Stomach smooth muscle (tissue), 2 donors: ENCODE data around the gene NANS.
"Not testable (repeated sequence)": the region's sequence is repeated elsewhere in the genome, so short reads cannot be mapped to it uniquely, and the experiment has no call there.

Source experiments
- H3K27ac ChIP-seq: one replicate; pipeline ENCODE4 v1.7.0; 2013; ENCODE audit warnings: mild to moderate bottlenecking, low read length, inconsistent platforms
- H3K27me3 ChIP-seq, 2 donors: one replicate each; pipeline ENCODE4 v1.7.0; 2013; ENCODE audit warnings: low read length in 2 of 2; ENCODE audit not compliant: insufficient read depth in 2 of 2, control insufficient read depth in 1 of 2
- H3K36me3 ChIP-seq, 2 donors: one replicate each; pipeline ENCODE4 v1.7.0; 2013; ENCODE audit warnings: low read length in 2 of 2; ENCODE audit not compliant: control insufficient read depth in 2 of 2, insufficient read depth in 2 of 2
- H3K4me1 ChIP-seq: one replicate; pipeline ENCODE4 v1.7.0; 2013; ENCODE audit warnings: low read length; ENCODE audit not compliant: control insufficient read depth, insufficient read depth
- H3K4me3 ChIP-seq, 2 donors: one replicate each; pipeline ENCODE4 v1.7.0; 2013; ENCODE audit warnings: low read length in 2 of 2
- H3K9ac ChIP-seq, 2 donors: one replicate each; pipeline ENCODE4 v1.7.0; 2013; ENCODE audit warnings: low read length in 2 of 2, mild to moderate bottlenecking in 1 of 2
- H3K9me3 ChIP-seq, 2 donors: one replicate each; pipeline ENCODE4 v1.7.0; 2013; ENCODE audit warnings: low read length in 2 of 2; ENCODE audit not compliant: control insufficient read depth in 2 of 2
- donor health status: healthy.
- donor health status: Pancreatic carcinoma.

NANS gene

GRCh38 chr9:98087420-98088354 is 31.2 kb downstream of the NANS start:
- H3K4me3 ChIP-seq = peak overlapping the region; percentile 35 to 67
- H3K9ac ChIP-seq = no peak overlapping the region
- peaks cover 4 to 10% of the 10 kb centered on the region in 2 donors for H3K36me3 ChIP-seq
- peaks cover 6% of the 10 kb centered on the region for H3K4me1 ChIP-seq
- H3K27me3 ChIP-seq = peaks cover 0 to 2% of the 10 kb centered on the region in 2 donors
- no peaks in the 10 kb centered on the region for H3K9me3 ChIP-seq
- no peak overlapping the region for H3K27ac ChIP-seq

- not testable (repeated sequence) for H3K9me3 ChIP-seq, H3K27me3 ChIP-seq, H3K36me3 ChIP-seq, H3K4me1 ChIP-seq, H3K4me3 ChIP-seq, H3K27ac ChIP-seq, H3K9ac ChIP-seq
Observed at GRCh38 chr9:98090674-98091073, 34.1 kb downstream of the NANS start.

DNA sequence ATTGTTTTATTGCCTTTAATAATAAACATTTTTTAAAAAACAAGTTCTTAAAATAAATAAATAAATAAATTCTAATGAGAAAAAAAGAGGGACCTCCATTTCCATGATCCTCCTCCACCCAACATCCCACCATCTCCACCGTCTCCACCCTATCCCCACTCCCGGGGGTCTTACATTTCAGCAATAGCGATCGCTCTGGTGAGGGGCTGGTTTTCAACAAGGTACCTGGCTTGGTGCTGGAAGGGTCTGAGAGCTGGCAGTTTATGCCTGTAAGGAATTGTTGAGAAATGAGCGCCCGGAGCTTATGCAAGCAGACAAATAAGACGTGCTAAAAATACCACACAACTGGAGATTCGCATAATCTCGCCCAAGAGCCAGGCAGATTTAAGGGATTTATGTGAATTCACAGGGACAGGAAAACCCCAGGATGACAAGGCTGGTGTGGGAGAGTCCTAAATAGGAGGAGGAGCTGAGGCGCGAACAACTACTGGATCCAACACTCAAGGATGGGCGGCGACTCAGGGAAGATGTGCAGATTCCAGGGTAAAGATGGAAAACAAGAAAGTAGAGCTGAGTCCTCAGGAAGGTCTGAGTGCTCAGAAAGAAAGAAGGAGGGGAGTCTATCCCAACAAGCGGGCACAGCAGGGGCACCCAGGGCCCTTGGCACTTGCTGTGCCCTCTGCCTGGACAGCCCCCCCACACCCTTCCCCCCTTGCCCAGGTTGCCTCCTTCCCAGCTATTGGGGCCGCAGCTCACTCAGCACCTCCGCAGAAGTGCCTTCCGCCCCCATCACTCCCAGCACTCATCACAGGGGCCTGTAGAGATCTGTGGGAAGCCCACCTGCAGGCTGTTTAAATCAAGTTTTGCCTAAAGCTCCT is 35.4 kb downstream of the NANS start:
- Histone ChIP-seq H3K27ac (no peak overlapping the region), H3K9ac (no peak overlapping the region)

GRCh38 chr9:98092613-98092931 is 36.0 kb downstream of the NANS start:
- no peak overlapping the region for H3K4me3 ChIP-seq
- no peaks in the 10 kb centered on the region for H3K9me3 ChIP-seq
- no peak overlapping the region for H3K9ac ChIP-seq
- H3K27me3 ChIP-seq = peaks cover 0 to 3% of the 10 kb centered on the region in 2 donors
- no peak overlapping the region for H3K27ac ChIP-seq
- H3K36me3 ChIP-seq = no peaks in the 10 kb centered on the region
- peaks cover 6% of the 10 kb centered on the region for H3K4me1 ChIP-seq

More for the DNA sequence above, 35.4 kb downstream of the NANS start:
- Histone ChIP-seq H3K27me3 (peaks cover 0 to 3% of the 10 kb centered on the region in 2 donors), H3K4me3 (no peak overlapping the region), H3K9me3 (no peaks in the 10 kb centered on the region), H3K4me1 (peaks cover 6% of the 10 kb centered on the region), H3K36me3 (no peaks in the 10 kb centered on the region)

GRCh38 chr9:98094316-98094715 is 37.8 kb downstream of the NANS start:
- H3K27ac ChIP-seq = no peak overlapping the region
- H3K27me3 ChIP-seq = peaks cover 0 to 3% of the 10 kb centered on the region in 2 donors
- peaks cover 2% of the 10 kb centered on the region for H3K4me1 ChIP-seq
- no peak overlapping the region for H3K9ac ChIP-seq
- no peak overlapping the region for H3K4me3 ChIP-seq
- no peaks in the 10 kb centered on the region for H3K9me3 ChIP-seq
- no peaks in the 10 kb centered on the region for H3K36me3 ChIP-seq

GRCh38 chr9:98094851-98095250 is 38.3 kb downstream of the NANS start:
- no peaks in the 10 kb centered on the region for H3K9me3 ChIP-seq
- no peaks in the 10 kb centered on the region for H3K36me3 ChIP-seq
- H3K27me3 ChIP-seq = peaks cover 0 to 3% of the 10 kb centered on the region in 2 donors
- no peak overlapping the region for H3K27ac ChIP-seq
- no peak overlapping the region for H3K9ac ChIP-seq
- H3K4me1 ChIP-seq = peaks cover 2% of the 10 kb centered on the region
- H3K4me3 ChIP-seq = no peak overlapping the region

- Histone ChIP-seq H3K9me3 (no peaks in the 10 kb centered on the region), H3K36me3 (no peaks in the 10 kb centered on the region), H3K27me3 (peaks cover 0 to 3% of the 10 kb centered on the region in 2 donors), H3K9ac (no peak overlapping the region), H3K27ac (no peak overlapping the region), H3K4me3 (no peak overlapping the region), H3K4me1 (peaks cover 2% of the 10 kb centered on the region)
Observed at GRCh38 chr9:98095401-98095800, 38.9 kb downstream of the NANS start.

GRCh38 chr9:98096091-98096490 is 39.6 kb downstream of the NANS start:
- Histone ChIP-seq H3K4me3 (no peak overlapping the region), H3K27me3 (peaks cover 0 to 3% of the 10 kb centered on the region in 2 donors), H3K4me1 (peaks cover 2% of the 10 kb centered on the region), H3K36me3 (no peaks in the 10 kb centered on the region), H3K9me3 (no peaks in the 10 kb centered on the region), H3K9ac (no peak overlapping the region), H3K27ac (no peak overlapping the region)

GRCh38 chr9:98097836-98098235 is 41.3 kb downstream of the NANS start:
- H3K27ac ChIP-seq = no peak overlapping the region
- H3K27me3 ChIP-seq = peaks cover 0 to 2% of the 10 kb centered on the region in 2 donors
- H3K4me3 ChIP-seq = no peak overlapping the region
- no peaks in the 10 kb centered on the region for H3K4me1 ChIP-seq
- no peak overlapping the region for H3K9ac ChIP-seq
- H3K9me3 ChIP-seq = no peaks in the 10 kb centered on the region
- H3K36me3 ChIP-seq = no peaks in the 10 kb centered on the region

- Histone ChIP-seq H3K36me3 (no peaks in the 10 kb centered on the region), H3K27ac (no peak overlapping the region), H3K9me3 (no peaks in the 10 kb centered on the region), H3K4me1 (no peaks in the 10 kb centered on the region), H3K27me3 (peaks cover 0 to under 1% of the 10 kb centered on the region in 2 donors), H3K4me3 (no peak overlapping the region), H3K9ac (no peak overlapping the region)
Observed at GRCh38 chr9:98099346-98099745, 42.8 kb downstream of the NANS start.
